Retinal pigment epithelial cell (primary cell): Measurements from ENCODE around the gene MYO7A.

ENCODE experiments used
- DNase-seq: peaks from one replicate; pipeline ENCODE4 v3.0.0-alpha.2; 2010; ENCODE audit warnings: low read depth
- H3K4me3 ChIP-seq: 2 replicates; pipeline ENCODE4 v1.5.1; 2011; ENCODE audit warnings: mild to moderate bottlenecking, low read length, control low read depth, moderate library complexity
- CTCF ChIP-seq: conservative IDR thresholded peaks from 2 replicates; pipeline ENCODE4 v1.5.1; 2011; ENCODE audit warnings: low read depth, low read length, control low read depth, inconsistent platforms

Gene MYO7A

DNA sequence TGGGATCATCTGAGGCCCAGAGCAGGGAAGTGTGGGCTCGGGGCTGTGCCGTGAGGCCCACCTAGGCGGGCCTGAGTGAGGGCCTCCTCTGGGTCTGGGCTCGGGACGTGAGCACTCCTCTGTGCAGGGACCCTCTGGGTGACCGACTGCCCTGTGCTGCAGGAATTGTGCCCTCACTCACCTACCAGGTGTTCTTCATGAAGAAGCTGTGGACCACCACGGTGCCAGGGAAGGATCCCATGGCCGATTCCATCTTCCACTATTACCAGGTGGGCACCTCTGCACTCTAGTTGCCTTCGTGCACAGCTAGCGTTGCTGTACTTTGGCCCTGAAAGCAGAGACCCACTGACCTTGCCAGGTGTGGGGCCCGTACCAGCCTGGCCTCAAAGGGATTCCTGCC is 80.5 kb downstream of the MYO7A start:
- TF ChIP-seq CTCF, result no peak
- no peak for DNase-seq
- no peak overlapping the region for H3K4me3 ChIP-seq

- no peak for DNase-seq
- H3K4me3 ChIP-seq, result no peak overlapping the region
- no peak for TF ChIP-seq CTCF
Observed at GRCh38 chr11:77209663-77210062, 81.6 kb downstream of the MYO7A start.

DNA sequence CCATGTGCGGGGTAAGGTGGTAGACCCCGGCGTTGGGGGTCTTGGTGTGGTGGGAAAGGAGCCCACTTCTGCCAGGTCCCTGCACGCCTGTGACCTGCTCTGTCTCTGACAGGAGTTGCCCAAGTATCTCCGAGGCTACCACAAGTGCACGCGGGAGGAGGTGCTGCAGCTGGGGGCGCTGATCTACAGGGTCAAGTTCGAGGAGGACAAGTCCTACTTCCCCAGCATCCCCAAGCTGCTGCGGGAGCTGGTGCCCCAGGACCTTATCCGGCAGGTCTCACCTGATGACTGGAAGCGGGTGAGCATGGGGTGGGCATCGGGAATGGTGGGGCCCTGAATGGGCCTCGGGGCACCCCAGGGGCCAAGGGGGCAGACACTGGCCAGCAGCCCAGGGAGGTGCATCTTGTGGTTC is 83.0 kb downstream of the MYO7A start:
- DNase-seq, result no peak
- TF ChIP-seq CTCF, result no peak
- H3K4me3 ChIP-seq, result no peak overlapping the region

DNA sequence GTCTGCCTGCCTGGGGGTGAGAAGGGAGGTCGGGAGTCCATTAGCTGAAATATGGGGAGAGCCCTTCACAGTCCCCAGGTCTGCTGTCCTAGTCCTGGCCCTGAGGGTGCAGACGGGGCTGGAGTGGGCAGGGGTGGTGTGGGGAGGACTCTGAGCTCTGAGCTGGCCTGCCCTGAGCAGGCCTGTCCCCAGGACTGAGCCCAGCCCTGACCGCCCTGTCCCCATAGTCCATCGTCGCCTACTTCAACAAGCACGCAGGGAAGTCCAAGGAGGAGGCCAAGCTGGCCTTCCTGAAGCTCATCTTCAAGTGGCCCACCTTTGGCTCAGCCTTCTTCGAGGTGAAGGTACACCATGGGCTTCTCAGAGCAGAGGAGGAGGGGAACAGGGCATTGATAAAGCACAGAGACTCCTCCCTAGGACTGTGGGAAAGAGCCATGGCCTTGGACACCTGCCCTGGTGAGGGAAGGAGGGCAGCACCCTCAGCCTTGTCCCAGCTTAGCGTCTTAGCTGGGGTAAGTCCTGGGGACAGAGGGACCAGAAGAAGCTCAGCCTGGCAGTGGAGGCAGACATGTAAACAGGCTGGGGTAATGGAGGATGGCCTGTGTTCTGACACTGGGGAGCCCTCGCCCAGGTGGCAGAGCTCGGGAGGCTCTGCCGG is 83.7 kb downstream of the MYO7A start:
- H3K4me3 ChIP-seq, result no peak overlapping the region
- DNase-seq, result no peak
- TF ChIP-seq CTCF, result no peak

DNA sequence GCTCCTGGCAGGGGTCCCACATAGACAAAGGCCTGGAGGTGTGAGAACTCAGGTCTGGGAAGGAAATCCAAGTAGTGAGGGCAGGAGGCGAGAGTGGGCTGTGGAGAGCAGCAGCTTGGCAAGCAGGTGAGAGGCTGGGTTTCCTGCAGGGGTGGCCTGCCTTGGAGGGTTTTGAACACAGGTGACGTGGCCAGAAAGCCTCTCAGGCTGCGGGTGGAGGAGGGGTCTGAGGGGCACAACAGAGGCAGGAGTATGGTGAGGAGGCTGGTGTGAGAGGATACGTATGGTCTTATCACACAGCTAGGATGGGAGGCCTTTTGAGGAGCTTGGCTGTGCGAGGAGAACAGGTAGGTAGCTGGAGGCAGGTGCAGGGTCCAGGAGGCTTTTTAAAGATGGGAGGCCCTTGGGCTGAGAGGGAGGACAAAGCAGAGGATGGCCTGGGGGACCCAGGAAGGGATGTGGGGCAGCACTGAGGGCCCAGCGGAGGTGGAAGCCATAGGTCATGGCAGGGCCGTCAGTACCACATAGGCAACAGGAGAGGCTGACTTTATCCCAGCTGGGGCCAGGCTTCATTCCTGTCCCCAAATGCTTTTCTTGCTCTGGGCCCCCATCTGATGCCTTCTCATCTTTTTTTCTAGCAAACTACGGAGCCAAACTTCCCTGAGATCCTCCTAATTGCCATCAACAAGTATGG is 84.4 kb downstream of the MYO7A start:
- DNase-seq, result no peak
- TF ChIP-seq CTCF, result no peak
- no peak overlapping the region for H3K4me3 ChIP-seq

DNA sequence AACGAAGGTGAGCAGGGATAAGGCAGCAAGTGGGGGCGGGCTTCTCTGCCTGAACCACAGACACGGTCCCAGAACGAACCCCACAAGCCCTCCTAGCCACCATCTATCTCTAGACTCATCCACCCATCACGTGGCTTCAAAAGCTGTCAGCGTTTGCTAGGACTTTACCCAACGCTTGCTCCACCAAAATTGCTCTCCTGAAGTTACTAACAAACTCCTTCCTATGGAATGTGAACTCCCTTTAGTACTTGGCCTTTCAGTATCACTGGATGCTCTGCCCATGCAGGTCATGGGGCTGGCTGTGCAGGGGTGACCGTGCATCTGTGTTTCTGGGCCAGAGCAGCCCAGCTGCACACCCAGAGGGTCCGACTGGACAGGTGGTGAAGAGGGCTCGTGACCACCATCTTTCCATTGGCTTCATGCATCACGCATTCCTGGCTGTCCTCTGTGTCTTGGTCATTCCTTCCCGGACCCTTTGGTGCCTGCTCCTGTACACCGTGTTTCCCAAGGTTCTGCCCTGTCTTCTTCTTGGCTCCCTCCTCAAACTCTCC is 85.1 kb downstream of the MYO7A start:
- no peak for DNase-seq
- no peak for TF ChIP-seq CTCF
- H3K4me3 ChIP-seq, result no peak overlapping the region
